ENCODE data around the gene SFI1.

GRCh38 chr22:31481129-31481528 lies 15.2 kb upstream of the SFI1 start:
- TF ChIP-seq POLR2A (IDR thresholded peaks at IDR 0.05), result no peak
- no peak for TF ChIP-seq CTCF (IDR thresholded peaks at IDR 0.05)

Measured in heart left ventricle (tissue), 13 donors.